ENCODE results near the gene ARIH2.

GRCh38 chr3:49015072-49015471 is 96.4 kb downstream of the ARIH2 start:
- TF ChIP-seq CTCF (IDR thresholded peaks at IDR 0.05) (no peak), EP300 (IDR thresholded peaks at IDR 0.05) (no peak), POLR2A (IDR thresholded peaks at IDR 0.05; ENCODE audit: low read depth) (no peak), POLR2AphosphoS5 (IDR thresholded peaks at IDR 0.05) (no peak)

Measured in esophagus muscularis mucosa (tissue), 4 donors.